Stimulated activated CD4-positive, alpha-beta T cell treated with anti-CD3 and anti-CD28 coated beads, Interleukin-1b, Interleukin-23, amount 100 ng/mL, for 24 hours (primary cell): ENCODE measurements around the gene NUBPL.

Source experiments
- DNase-seq, 4 experiments: peaks; one replicate each; pipeline ENCODE4 v3.0.0-alpha.2; 2020; ENCODE audit warnings: low read depth in 4 of 4, low spot score in 1 of 4

NUBPL gene

GRCh38 chr14:31909977-31910376 is 348.8 kb downstream of the NUBPL start:
- DNase-seq = no peak
